Muscle of leg (tissue), 11 donors: ENCODE data around the gene SNX15. TPM values are rescaled to one million over a fixed set of nuclear protein-coding genes. Genes with fewer than 3 reads are reported as not detected.
"Not testable (repeated sequence)": the region's sequence is repeated elsewhere in the genome, so short reads cannot be mapped to it uniquely, and the experiment has no call there.

Source experiments
- DNase-seq: peaks from one replicate; pipeline ENCODE4 v3.0.0; 2013
- H3K27ac ChIP-seq: one replicate; pipeline ENCODE4 v1.5.1; 2013; ENCODE audit warnings: mild to moderate bottlenecking, low read length, control low read depth
- H3K27me3 ChIP-seq: one replicate; pipeline ENCODE4 v1.6.1; 2013; ENCODE audit warnings: low read length; ENCODE audit not compliant: control insufficient read depth, insufficient read depth
- H3K36me3 ChIP-seq: one replicate; pipeline ENCODE4 v1.6.1; 2013; ENCODE audit warnings: low read length; ENCODE audit not compliant: control insufficient read depth, insufficient read depth
- H3K4me1 ChIP-seq: one replicate; pipeline ENCODE4 v1.6.1; 2013; ENCODE audit warnings: low read length; ENCODE audit not compliant: control insufficient read depth, insufficient read depth
- H3K4me3 ChIP-seq: one replicate; pipeline ENCODE4 v1.5.1; 2013; ENCODE audit warnings: low read length, control low read depth
- H3K9me3 ChIP-seq: replicated peaks from 2 replicates; pipeline ENCODE4 v1.6.1; 2013; ENCODE audit warnings: low read depth, low read length; ENCODE audit not compliant: control insufficient read depth
- WGBS: methylation state at CpG from one replicate; pipeline ENCODE4 v1.1.5; 2013; ENCODE audit warnings: missing lambda C conversion rate; ENCODE audit not compliant: insufficient coverage; 5-methylcytosine and 5-hydroxymethylcytosine counted together
- polyA plus RNA-seq, 8 donors: library from polyadenylated mRNA; unstranded; fragments of 120-200 nt; gene quantifications; one replicate each; pipeline versions ENCODE4 v1.2.1 to v1.2.3, GENCODE V29; 2013; ENCODE audit warnings: inconsistent platforms in 1 of 8, low replicate concordance in 1 of 8; ENCODE audit not compliant: insufficient read length in 8 of 8, insufficient read depth in 1 of 8
- total RNA-seq: library from RNA; stranded (reverse); fragments of 120-200 nt; gene quantifications from one replicate; pipeline ENCODE4 v1.2.4, GENCODE V29; 2013

Gene SNX15
- total and polyA plus RNA-seq, 9 donors: 18.3 to 29.6 (median 22.3) TPM

DNA sequence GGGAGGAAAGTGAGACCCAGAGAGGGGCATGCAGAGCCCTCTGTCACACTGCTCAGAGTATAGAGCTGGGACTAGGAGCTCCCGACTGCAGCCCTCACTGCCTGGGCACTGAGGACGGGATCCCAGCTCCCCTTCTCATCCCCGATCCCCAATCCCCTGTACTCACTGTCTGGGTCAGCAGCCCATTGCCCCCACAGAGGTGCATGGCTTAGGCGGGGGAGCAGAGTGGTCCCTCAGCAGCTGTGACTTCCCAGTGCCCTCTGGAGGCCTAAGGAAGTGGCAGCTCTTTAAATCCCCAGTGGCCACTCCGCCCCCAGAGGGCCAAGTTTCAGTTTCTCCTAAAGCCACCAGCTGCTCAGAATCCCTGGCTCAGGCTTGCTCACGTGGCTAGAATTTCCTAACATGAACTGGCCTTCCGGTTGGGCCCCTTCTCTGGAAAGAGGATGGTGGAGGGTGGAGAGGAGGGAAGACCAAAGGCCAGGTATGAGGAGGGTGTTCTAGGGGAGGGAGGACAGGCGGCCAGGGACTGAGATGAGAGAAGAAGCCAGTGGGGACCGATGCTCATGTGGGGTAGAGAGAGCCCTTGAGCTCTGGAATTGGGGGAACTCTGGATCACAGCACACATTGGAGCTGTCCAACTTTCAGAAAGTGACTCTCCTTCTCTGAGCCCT is 30.4 kb upstream of the SNX15 start, which contains the start of gene BATF2:
Gene BATF2, minus strand, starts transcription at position 262 of the 671 bp plus-strand sequence. Its CDS starts 57 bp downstream, at position 205.
- Histone ChIP-seq H3K36me3 (no peaks in the 10 kb centered on the region), H3K27ac (peak within 1 kb of the TSS; percentile 65)
- peak; percentile 82 for DNase-seq

DNA sequence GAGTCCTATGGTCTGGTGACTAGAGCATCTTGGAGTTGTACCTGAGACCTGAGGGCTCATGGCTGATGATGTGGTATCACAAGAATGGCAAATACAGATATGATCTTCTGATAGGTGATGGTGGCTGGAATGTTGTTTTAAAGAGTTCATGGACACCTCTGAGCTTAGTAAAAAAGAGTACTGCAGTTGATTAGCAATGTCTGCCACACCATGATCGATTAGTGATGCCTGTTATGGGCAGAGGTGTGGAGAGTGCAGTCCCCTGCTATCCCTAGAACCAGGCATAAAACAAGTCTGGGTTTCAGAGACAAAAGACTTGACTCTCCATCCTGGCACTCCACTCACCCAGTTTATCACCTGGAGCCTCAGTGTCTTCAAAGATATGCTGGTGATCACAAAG is 29.1 kb upstream of the SNX15 start:
- H3K4me1 ChIP-seq: peaks cover 22% of the 10 kb centered on the region
- WGBS: 80% methylated on average over 1 of the region's 1 CpG
- H3K36me3 ChIP-seq: no peaks in the 10 kb centered on the region
- no peak for DNase-seq
- H3K27ac ChIP-seq: no peak overlapping the region
- H3K4me3 ChIP-seq: no peak overlapping the region
- no peaks in the 10 kb centered on the region for H3K9me3 ChIP-seq
- no peaks in the 10 kb centered on the region for H3K27me3 ChIP-seq

More for the DNA sequence above, 30.4 kb upstream of the SNX15 start, which contains the start of gene BATF2:
- Histone ChIP-seq H3K9me3 (no peaks in the 10 kb centered on the region), H3K27me3 (peaks cover 2% of the 10 kb centered on the region), H3K4me3 (peak within 1 kb of the TSS; percentile 30), H3K4me1 (peaks cover 15% of the 10 kb centered on the region)
- 17% methylated on average over 5 of the region's 9 CpGs for WGBS

- Histone ChIP-seq H3K4me3 (no peak overlapping the region), H3K36me3 (no peaks in the 10 kb centered on the region), H3K9me3 (no peaks in the 10 kb centered on the region), H3K27ac (no peak overlapping the region), H3K27me3 (no peaks in the 10 kb centered on the region), H3K4me1 (peaks cover 23% of the 10 kb centered on the region)
- WGBS: 70% methylated on average over 6 of the region's 9 CpGs
- no peak for DNase-seq
Observed at GRCh38 chr11:64998690-64999431, 28.4 kb upstream of the SNX15 start.

GRCh38 chr11:64999478-64999877 is 27.8 kb upstream of the SNX15 start:
- H3K27ac ChIP-seq: no peak overlapping the region
- H3K9me3 ChIP-seq: no peaks in the 10 kb centered on the region
- H3K4me1 ChIP-seq: peaks cover 23% of the 10 kb centered on the region
- no peaks in the 10 kb centered on the region for H3K27me3 ChIP-seq
- H3K36me3 ChIP-seq: no peaks in the 10 kb centered on the region
- H3K4me3 ChIP-seq: no peak overlapping the region
- no CpG with 5 or more reads among the region's 1 CpG for WGBS
- DNase-seq: no peak

GRCh38 chr11:65002706-65003105 is 24.5 kb upstream of the SNX15 start:
- Histone ChIP-seq H3K27ac (peak overlapping the region; percentile 71), H3K4me3 (no peak overlapping the region), H3K27me3 (no peaks in the 10 kb centered on the region), H3K9me3 (no peaks in the 10 kb centered on the region), H3K36me3 (no peaks in the 10 kb centered on the region), H3K4me1 (peaks cover 10% of the 10 kb centered on the region)
- DNase-seq: peak; percentile 66
- WGBS: 20% methylated on average over 1 of the region's 5 CpGs

GRCh38 chr11:65003282-65003681 is 24.0 kb upstream of the SNX15 start:
- H3K27me3 ChIP-seq: no peaks in the 10 kb centered on the region
- H3K9me3 ChIP-seq: no peaks in the 10 kb centered on the region
- no peak overlapping the region for H3K4me3 ChIP-seq
- WGBS: 39% methylated on average over 7 of the region's 7 CpGs
- H3K4me1 ChIP-seq: peaks cover 10% of the 10 kb centered on the region
- peak overlapping the region; percentile 71 for H3K27ac ChIP-seq
- DNase-seq: no peak
- no peaks in the 10 kb centered on the region for H3K36me3 ChIP-seq

DNA sequence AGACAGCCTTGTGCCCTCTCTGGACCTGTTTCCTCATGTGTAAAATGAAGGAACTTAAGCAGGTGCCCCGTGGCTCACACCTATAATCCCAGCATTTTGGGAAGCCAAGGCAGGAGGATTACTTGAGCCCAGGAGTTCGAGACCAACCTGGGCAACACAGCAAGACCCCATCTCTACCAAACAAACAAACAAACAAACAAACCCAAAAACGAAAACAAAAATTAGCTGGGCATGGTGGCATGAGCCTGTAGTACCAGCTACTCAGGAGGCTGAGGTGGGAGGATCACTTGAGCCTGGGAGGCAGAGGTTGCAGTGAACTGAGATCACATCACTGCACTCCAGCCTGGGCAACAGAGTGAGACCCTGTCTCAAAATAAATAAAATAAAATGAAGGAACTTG is 23.3 kb upstream of the SNX15 start:
- WGBS: no CpG with 5 or more reads among the region's 3 CpGs
- H3K27me3 ChIP-seq, H3K27ac ChIP-seq: not testable (repeated sequence)

GRCh38 chr11:65008016-65008415 is 19.2 kb upstream of the SNX15 start:
- H3K4me1 ChIP-seq: peaks cover 7% of the 10 kb centered on the region
- no peak overlapping the region for H3K4me3 ChIP-seq
- no peaks in the 10 kb centered on the region for H3K27me3 ChIP-seq
- H3K9me3 ChIP-seq: no peaks in the 10 kb centered on the region
- no peak overlapping the region for H3K27ac ChIP-seq
- no peaks in the 10 kb centered on the region for H3K36me3 ChIP-seq
- DNase-seq: no peak
- WGBS: 81% methylated on average over 2 of the region's 7 CpGs

More for the DNA sequence above, 23.3 kb upstream of the SNX15 start:
- not testable (repeated sequence) for H3K9me3 ChIP-seq, H3K36me3 ChIP-seq, DNase-seq, H3K4me1 ChIP-seq, H3K4me3 ChIP-seq

GRCh38 chr11:65008873-65009272 is 18.4 kb upstream of the SNX15 start:
- no peaks in the 10 kb centered on the region for H3K36me3 ChIP-seq
- H3K27ac ChIP-seq: no peak overlapping the region
- WGBS: no CpG with 5 or more reads among the region's 2 CpGs
- H3K4me3 ChIP-seq: no peak overlapping the region
- DNase-seq: no peak
- peaks cover 10% of the 10 kb centered on the region for H3K4me1 ChIP-seq
- H3K9me3 ChIP-seq: no peaks in the 10 kb centered on the region
- H3K27me3 ChIP-seq: no peaks in the 10 kb centered on the region

GRCh38 chr11:65013130-65013887 is 13.9 kb upstream of the SNX15 start:
- Histone ChIP-seq H3K27ac (peak overlapping the region; percentile 100), H3K4me1 (peaks cover 14% of the 10 kb centered on the region), H3K9me3 (no peaks in the 10 kb centered on the region), H3K36me3 (peaks cover 15% of the 10 kb centered on the region), H3K27me3 (no peaks in the 10 kb centered on the region), H3K4me3 (peak overlapping the region; percentile 85)
- 10% methylated on average over 21 of the region's 22 CpGs for WGBS
- DNase-seq: peak; percentile 96
